ENCODE results near the gene EPX.
"Not testable (repeated sequence)": the region's sequence is repeated elsewhere in the genome, so short reads cannot be mapped to it uniquely, and the experiment has no call there.

EPX gene

GRCh38 chr17:58192612-58193011, at the start of gene EPX:
Gene EPX, plus strand, starts transcription at chr17:58192726. Its CDS starts 121 bp downstream, at chr17:58192847.
- no peaks in the 10 kb centered on the region for H3K36me3 Mint-ChIP-seq (ENCODE audit: low read depth)
- no peaks in the 10 kb centered on the region for H3K4me1 Mint-ChIP-seq
- H3K4me3 Mint-ChIP-seq, result no peak within 1 kb of the TSS

GRCh38 chr17:58143335-58143734, 49.2 kb upstream of the EPX start:
- Mint-ChIP-seq H3K9me3 (peaks cover 29% of the 10 kb centered on the region), H3K36me3 (ENCODE audit: low read depth) (peaks cover 11% of the 10 kb centered on the region)
- ATAC-seq, H3K27ac Mint-ChIP-seq, H3K4me1 Mint-ChIP-seq, H3K27me3 Mint-ChIP-seq, H3K4me3 Mint-ChIP-seq, DNase-seq: not testable (repeated sequence)

More at GRCh38 chr17:58192612-58193011, at the start of gene EPX:
- ATAC-seq, result no peak
- no peak for DNase-seq
- Mint-ChIP-seq H3K27ac (no peak within 1 kb of the TSS), H3K27me3 (peaks cover 18% of the 10 kb centered on the region), H3K9me3 (no peaks in the 10 kb centered on the region)

GRCh38 chr17:58144801-58145200, 47.7 kb upstream of the EPX start:
- H3K36me3 Mint-ChIP-seq (ENCODE audit: low read depth), result peaks cover 11% of the 10 kb centered on the region
- H3K27me3 Mint-ChIP-seq, result no peaks in the 10 kb centered on the region
- ATAC-seq (no peak), DNase-seq (no peak)
- H3K27ac Mint-ChIP-seq, result no peak overlapping the region
- H3K4me1 Mint-ChIP-seq, result no peaks in the 10 kb centered on the region
- H3K4me3 Mint-ChIP-seq, result no peak overlapping the region
- H3K9me3 Mint-ChIP-seq, result peaks cover 29% of the 10 kb centered on the region

GRCh38 chr17:58147930-58148434, 44.5 kb upstream of the EPX start, which contains the start of gene OR4D1:
Gene OR4D1, plus strand, starts transcription at chr17:58148384. Its CDS starts 6,770 bp downstream, at chr17:58155154.
- peaks cover 13% of the 10 kb centered on the region for H3K4me1 Mint-ChIP-seq
- no peaks in the 10 kb centered on the region for H3K27me3 Mint-ChIP-seq
- no peak for DNase-seq
- no peak within 1 kb of the TSS for H3K27ac Mint-ChIP-seq
- no peak within 1 kb of the TSS for H3K4me3 Mint-ChIP-seq
- H3K36me3 Mint-ChIP-seq (ENCODE audit: low read depth), result peaks cover 11% of the 10 kb centered on the region
- H3K9me3 Mint-ChIP-seq, result peaks cover 29% of the 10 kb centered on the region
- ATAC-seq, result no peak

GRCh38 chr17:58148609-58149008, 43.9 kb upstream of the EPX start:
- no peak overlapping the region for H3K27ac Mint-ChIP-seq
- peaks cover 28% of the 10 kb centered on the region for H3K9me3 Mint-ChIP-seq
- ATAC-seq, result no peak
- no peak overlapping the region for H3K4me3 Mint-ChIP-seq
- H3K4me1 Mint-ChIP-seq, result peaks cover 19% of the 10 kb centered on the region
- H3K27me3 Mint-ChIP-seq, result no peaks in the 10 kb centered on the region
- H3K36me3 Mint-ChIP-seq (ENCODE audit: low read depth), result peaks cover 11% of the 10 kb centered on the region
- no peak for DNase-seq

- peaks cover 12% of the 10 kb centered on the region for H3K9me3 Mint-ChIP-seq
- ATAC-seq (no peak), DNase-seq (no peak)
- H3K36me3 Mint-ChIP-seq (ENCODE audit: low read depth), result peaks cover 8% of the 10 kb centered on the region
- H3K27me3 Mint-ChIP-seq, result no peaks in the 10 kb centered on the region
- no peak overlapping the region for H3K27ac Mint-ChIP-seq
- peaks cover 36% of the 10 kb centered on the region for H3K4me1 Mint-ChIP-seq
- no peak overlapping the region for H3K4me3 Mint-ChIP-seq
These were observed 42.1 kb upstream of the EPX start for GRCh38 chr17:58150394-58150793.

GRCh38 chr17:58153046-58153445, 39.5 kb upstream of the EPX start:
- peaks cover 55% of the 10 kb centered on the region for H3K4me1 Mint-ChIP-seq
- ATAC-seq (peak; percentile 83), DNase-seq (peak; percentile 40)
- H3K36me3 Mint-ChIP-seq (ENCODE audit: low read depth), result peaks cover 1% of the 10 kb centered on the region
- peak overlapping the region; percentile 28 for H3K4me3 Mint-ChIP-seq
- H3K27me3 Mint-ChIP-seq, result no peaks in the 10 kb centered on the region
- no peaks in the 10 kb centered on the region for H3K9me3 Mint-ChIP-seq
- H3K27ac Mint-ChIP-seq, result peak overlapping the region; percentile 63

GRCh38 chr17:58153671-58154070, 38.9 kb upstream of the EPX start:
- H3K27me3 Mint-ChIP-seq, result no peaks in the 10 kb centered on the region
- peaks cover 1% of the 10 kb centered on the region for H3K36me3 Mint-ChIP-seq (ENCODE audit: low read depth)
- DNase-seq, result no peak
- H3K27ac Mint-ChIP-seq, result peak overlapping the region; percentile 63
- no peak overlapping the region for H3K4me3 Mint-ChIP-seq
- no peaks in the 10 kb centered on the region for H3K9me3 Mint-ChIP-seq
- H3K4me1 Mint-ChIP-seq, result peaks cover 57% of the 10 kb centered on the region
- ATAC-seq, result no peak

- Mint-ChIP-seq H3K9me3 (peaks cover 4% of the 10 kb centered on the region), H3K36me3 (ENCODE audit: low read depth) (peaks cover 1% of the 10 kb centered on the region), H3K27me3 (no peaks in the 10 kb centered on the region), H3K4me1 (peaks cover 53% of the 10 kb centered on the region), H3K27ac (peak overlapping the region; percentile 75), H3K4me3 (peak overlapping the region; percentile 87)
- ATAC-seq (peak; percentile 83), DNase-seq (peak; percentile 66)
These were observed 35.4 kb upstream of the EPX start for GRCh38 chr17:58156839-58157803.

- peaks cover 4% of the 10 kb centered on the region for H3K9me3 Mint-ChIP-seq
- no peak overlapping the region for H3K4me3 Mint-ChIP-seq
- H3K27me3 Mint-ChIP-seq, result no peaks in the 10 kb centered on the region
- peaks cover 42% of the 10 kb centered on the region for H3K4me1 Mint-ChIP-seq
- ATAC-seq, result no peak
- H3K36me3 Mint-ChIP-seq (ENCODE audit: low read depth), result peaks cover 1% of the 10 kb centered on the region
- no peak overlapping the region for H3K27ac Mint-ChIP-seq
- no peak for DNase-seq
These were observed 34.3 kb upstream of the EPX start for GRCh38 chr17:58158181-58158580.

GRCh38 chr17:58161566-58161965, 31.0 kb upstream of the EPX start:
- Mint-ChIP-seq H3K27me3 (peaks cover 2% of the 10 kb centered on the region), H3K27ac (no peak overlapping the region), H3K36me3 (ENCODE audit: low read depth) (no peaks in the 10 kb centered on the region), H3K4me1 (peaks cover 11% of the 10 kb centered on the region), H3K9me3 (peaks cover 4% of the 10 kb centered on the region), H3K4me3 (no peak overlapping the region)
- DNase-seq (no peak), ATAC-seq (no peak)

- no peak overlapping the region for H3K4me3 Mint-ChIP-seq
- peaks cover 2% of the 10 kb centered on the region for H3K27me3 Mint-ChIP-seq
- H3K9me3 Mint-ChIP-seq, result no peaks in the 10 kb centered on the region
- DNase-seq (no peak), ATAC-seq (no peak)
- H3K4me1 Mint-ChIP-seq, result peaks cover 24% of the 10 kb centered on the region
- no peaks in the 10 kb centered on the region for H3K36me3 Mint-ChIP-seq (ENCODE audit: low read depth)
- H3K27ac Mint-ChIP-seq, result no peak overlapping the region
These were observed 26.5 kb upstream of the EPX start for GRCh38 chr17:58165981-58166380.

GRCh38 chr17:58166682-58167081, 25.8 kb upstream of the EPX start, which contains the start of gene OR4D2:
Gene OR4D2, plus strand, starts transcription at chr17:58166982. Its CDS starts 2,674 bp downstream, at chr17:58169656.
- ATAC-seq (no peak), DNase-seq (no peak)
- H3K27me3 Mint-ChIP-seq, result peaks cover 2% of the 10 kb centered on the region
- H3K27ac Mint-ChIP-seq, result no peak within 1 kb of the TSS
- H3K4me3 Mint-ChIP-seq, result no peak within 1 kb of the TSS
- no peaks in the 10 kb centered on the region for H3K36me3 Mint-ChIP-seq (ENCODE audit: low read depth)
- peaks cover 29% of the 10 kb centered on the region for H3K4me1 Mint-ChIP-seq
- no peaks in the 10 kb centered on the region for H3K9me3 Mint-ChIP-seq

- no peaks in the 10 kb centered on the region for H3K36me3 Mint-ChIP-seq (ENCODE audit: low read depth)
These were observed 21.9 kb upstream of the EPX start for GRCh38 chr17:58170622-58171021.

More at GRCh38 chr17:58170622-58171021, 21.9 kb upstream of the EPX start:
- Mint-ChIP-seq H3K4me1 (peaks cover 37% of the 10 kb centered on the region), H3K9me3 (no peaks in the 10 kb centered on the region), H3K4me3 (no peak overlapping the region), H3K27me3 (no peaks in the 10 kb centered on the region), H3K27ac (peak overlapping the region; percentile 47)
- ATAC-seq (no peak), DNase-seq (no peak)

Measured in activated naive CD8-positive, alpha-beta T cell treated with anti-CD3 and anti-CD28 coated beads, Interleukin-2, amount 50 U/mL, for 24 hours (primary cell).